Measurements from ENCODE around the gene RPP40. TPM values are rescaled to one million over a fixed set of nuclear protein-coding genes. Genes with fewer than 3 reads are reported as not detected.
A peak's percentile ranks its signal among the peaks of the same experiment; 100 is the strongest.

RPP40 gene
- total RNA-seq: 1 to 10 TPM; 4.1 to 5.5 TPM

- Histone ChIP-seq H3K4me1 (replicated peaks) (no peaks in the 10 kb centered on the region), H3K9me3 (no peaks in the 10 kb centered on the region), H3K27me3 (replicated peaks; ENCODE audit: insufficient read depth) (no peaks in the 10 kb centered on the region), H3K4me3 (peak within 1 kb of the TSS; percentile 51 to 53), H3K27ac (peak within 1 kb of the TSS; percentile 80 to 90), H3K36me3 (no peaks in the 10 kb centered on the region)
- under 1% methylated on average over 63 of the region's 64 CpGs for WGBS
- DNase-seq (ENCODE audit: low spot score): peak; percentile 93
- TF ChIP-seq POLR2A (IDR thresholded peaks at IDR 0.05): peak; percentile 45
- TF ChIP-seq POLR2AphosphoS5 (IDR thresholded peaks at IDR 0.05): peak; percentile 48
- peak; percentile 63 to 81 (median 76) for TF ChIP-seq CTCF (IDR thresholded peaks at IDR 0.05)
- intact Hi-C loops (cut with DNase I): loop anchor here (10.0 kb wide), 1 partner anchor 229 kb away; the partner anchor contains the start of gene CDYL
These were observed at the start of gene RPP40 for GRCh38 chr6:5003604-5004372. Gene RPP40, minus strand, starts transcription at chr6:5004037. Its CDS starts 35 bp downstream, at chr6:5004002.

GRCh38 chr6:5053038-5053437, 49.2 kb upstream of the RPP40 start:
- H3K36me3 ChIP-seq: no peaks in the 10 kb centered on the region
- H3K27me3 ChIP-seq (replicated peaks; ENCODE audit: insufficient read depth): no peaks in the 10 kb centered on the region
- intact Hi-C loops (cut with DNase I): no loop called here
- no peak for DNase-seq (ENCODE audit: low spot score)
- no peak overlapping the region for H3K27ac ChIP-seq
- H3K4me1 ChIP-seq (replicated peaks): no peaks in the 10 kb centered on the region
- H3K4me3 ChIP-seq: no peak overlapping the region
- H3K9me3 ChIP-seq: no peaks in the 10 kb centered on the region
- TF ChIP-seq POLR2A (IDR thresholded peaks at IDR 0.05) (no peak), CTCF (IDR thresholded peaks at IDR 0.05) (no peak), POLR2AphosphoS5 (IDR thresholded peaks at IDR 0.05) (no peak)

GRCh38 chr6:5051394-5051793, 47.6 kb upstream of the RPP40 start:
- Histone ChIP-seq H3K4me3 (no peak overlapping the region), H3K27ac (no peak overlapping the region), H3K4me1 (replicated peaks) (no peaks in the 10 kb centered on the region), H3K27me3 (replicated peaks; ENCODE audit: insufficient read depth) (no peaks in the 10 kb centered on the region), H3K9me3 (no peaks in the 10 kb centered on the region), H3K36me3 (no peaks in the 10 kb centered on the region)
- intact Hi-C loops (cut with DNase I): no loop called here
- TF ChIP-seq POLR2A (IDR thresholded peaks at IDR 0.05) (no peak), CTCF (IDR thresholded peaks at IDR 0.05) (no peak), POLR2AphosphoS5 (IDR thresholded peaks at IDR 0.05) (no peak)
- 89% methylated on average over 1 of the region's 1 CpG for WGBS
- DNase-seq (ENCODE audit: low spot score): no peak

GRCh38 chr6:5050009-5050408, 46.2 kb upstream of the RPP40 start:
- intact Hi-C loops (cut with DNase I): no loop called here
- 88% methylated on average over 2 of the region's 2 CpGs for WGBS
- H3K27me3 ChIP-seq (replicated peaks; ENCODE audit: insufficient read depth): no peaks in the 10 kb centered on the region
- no peak overlapping the region for H3K4me3 ChIP-seq
- TF ChIP-seq POLR2A (IDR thresholded peaks at IDR 0.05) (no peak), CTCF (IDR thresholded peaks at IDR 0.05) (no peak), POLR2AphosphoS5 (IDR thresholded peaks at IDR 0.05) (no peak)
- H3K27ac ChIP-seq: no peak overlapping the region
- no peaks in the 10 kb centered on the region for H3K4me1 ChIP-seq (replicated peaks)
- no peaks in the 10 kb centered on the region for H3K36me3 ChIP-seq
- H3K9me3 ChIP-seq: no peaks in the 10 kb centered on the region
- DNase-seq (ENCODE audit: low spot score): no peak

- DNase-seq (ENCODE audit: low spot score): no peak
- no peaks in the 10 kb centered on the region for H3K36me3 ChIP-seq
- no peaks in the 10 kb centered on the region for H3K9me3 ChIP-seq
- H3K27ac ChIP-seq: no peak overlapping the region
- no peak for TF ChIP-seq POLR2AphosphoS5 (IDR thresholded peaks at IDR 0.05)
- no peak for TF ChIP-seq CTCF (IDR thresholded peaks at IDR 0.05)
- 70% methylated on average over 9 of the region's 9 CpGs for WGBS
- intact Hi-C loops (cut with DNase I): no loop called here
- H3K4me3 ChIP-seq: no peak overlapping the region
- no peaks in the 10 kb centered on the region for H3K27me3 ChIP-seq (replicated peaks; ENCODE audit: insufficient read depth)
- no peaks in the 10 kb centered on the region for H3K4me1 ChIP-seq (replicated peaks)
These were observed 42.6 kb upstream of the RPP40 start for GRCh38 chr6:5046430-5046829.

Data from prostate gland (tissue), 2 donors.